Right lobe of liver (tissue), 6 donors: ENCODE results near the gene MFRP. TPM values are rescaled to one million over a fixed set of nuclear protein-coding genes. Genes with fewer than 3 reads are reported as not detected.
A peak's percentile ranks its signal among the peaks of the same experiment; 100 is the strongest.

Source experiments
- ATAC-seq, 4 donors: fragments of 200-7000 bp; cut with Tn5 transposase; one replicate each; pipeline ENCODE4 v1.9.1; 2020; ENCODE audit warnings: mild to moderate bottlenecking in 4 of 4, moderate library complexity in 4 of 4
- DNase-seq, 3 donors: peaks; one replicate each; pipeline ENCODE4 v3.0.0-alpha.2; 2020
- H3K27ac ChIP-seq, 3 donors: fragments of 200-600 bp; one replicate each; pipeline ENCODE4 v1.8.0; 2022
- H3K27me3 ChIP-seq, 2 donors: fragments of 200-600 bp; one replicate each; pipeline ENCODE4 v1.8.0; 2022
- H3K36me3 ChIP-seq, 4 donors: fragments of 200-600 bp; sonication (generic) in 1 of 4; one replicate each; pipeline versions ENCODE4 v1.5.1 to v1.8.0; 2017 to 2022; ENCODE audit warnings: control low read depth in 1 of 4
- H3K4me1 ChIP-seq, 4 donors: fragments of 200-600 bp; sonication (generic) in 1 of 4; one replicate each; pipeline versions ENCODE4 v1.5.1 to v1.8.0; 2017 to 2022; ENCODE audit warnings: control low read depth in 1 of 4
- H3K4me3 ChIP-seq, 3 donors: fragments of 200-600 bp; one replicate each; pipeline ENCODE4 v1.8.0; 2022
- H3K9me3 ChIP-seq, 4 donors: fragments of 200-600 bp; sonication (generic) in 1 of 4; one replicate each; pipeline versions ENCODE4 v1.5.1 to v1.8.0; 2017 to 2022; ENCODE audit warnings: control low read depth in 1 of 4
- POLR2A ChIP-seq: fragments of 450-650 bp; IDR thresholded peaks from one replicate; pipeline ENCODE4 v1.6.1; 2017; ENCODE audit warnings: antibody characterized with exemption, mild to moderate bottlenecking
- WGBS: methylation state at CpG from one replicate; pipeline ENCODE4 v1.1.6; 2018; ENCODE audit warnings: low coverage, low lambda C conversion rate; ENCODE audit not compliant: insufficient coverage; ENCODE audit errors: missing lambda C conversion rate; 5-methylcytosine and 5-hydroxymethylcytosine counted together
- intact Hi-C, 2 donors: fragments of 100-400 bp; cut with DNase I; formaldehyde crosslinking; loops; one replicate each; pipeline versions ENCODE4 v1.11.2 to v1.14.1; 2022
- total RNA-seq, 6 experiments: library from RNA; depleted of rRNA in 2 of 6; stranded (reverse); fragments of >200 nt in 2 of 6; fragmentation: NEBNext Ultra II Directional in 3 of 6; extraction: Animal tissue kit (Norgen Biotek cat#: 25700) in 3 of 6; gene quantifications; one replicate each; pipeline versions ENCODE4 v1.1.0 to v1.2.4, GENCODE V29; 2016 to 2023
- TF ChIP-seq, protein P1 (sequence below), 4 donors: fragments of 200-600 bp in 3 of 4; fragments of 450-650 bp in 1 of 4; IDR thresholded peaks; one replicate each; pipeline versions ENCODE4 v1.5.1 to v1.8.0; 2016 to 2022; ENCODE audit warnings: antibody characterized with exemption in 4 of 4, mild to moderate bottlenecking in 2 of 4
- donor health status: DM: no; HTN: yes; CAD: no.
- donor health status: DM: no; HTN: no; CAD: no.
- donor health status: DM: no; HTN: no; CAD: no.
- donor health status: DM: no; HTN: yes; CAD: no.
- donor health status: DM: no; HTN: yes; CAD: no.

Gene MFRP
- total RNA-seq, 6 experiments from 2014 or later = not detected

DNA sequence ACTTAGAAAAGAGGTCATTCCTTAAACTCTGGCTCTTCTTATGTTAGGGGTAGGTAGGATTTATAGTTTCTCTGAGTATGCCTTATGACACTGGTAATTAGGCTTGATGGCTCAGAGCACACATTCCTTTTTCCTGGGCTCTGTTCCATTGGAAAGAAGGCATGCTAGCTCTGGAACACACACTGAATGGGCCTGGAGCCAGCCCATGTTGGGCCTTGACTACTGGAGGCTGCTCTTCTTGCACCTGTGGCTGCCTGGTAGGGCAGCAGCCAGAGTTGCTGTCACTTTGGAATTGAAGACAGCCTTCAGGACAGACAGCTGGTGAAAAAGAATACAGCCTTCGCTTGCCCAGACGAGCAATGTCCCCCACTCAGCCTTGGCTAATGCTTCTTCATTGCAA lies 47.8 kb downstream of the MFRP start:
- Histone ChIP-seq H3K27ac (no peak overlapping the region), H3K4me1 (peaks cover 0 to 25% (median 7%) of the 10 kb centered on the region in 4 donors), H3K36me3 (peaks cover 0 to 29% (median 8%) of the 10 kb centered on the region in 4 donors), H3K4me3 (no peak overlapping the region), H3K9me3 (no peaks in the 10 kb centered on the region), H3K27me3 (no peaks in the 10 kb centered on the region)
- 100% methylated on average over 2 of the region's 2 CpGs for WGBS
- ATAC-seq = peak in 3 of 4 donors; percentile 25 to 52 (median 41)
- no peak for TF ChIP-seq POLR2A
- TF ChIP-seq, protein P1, sequence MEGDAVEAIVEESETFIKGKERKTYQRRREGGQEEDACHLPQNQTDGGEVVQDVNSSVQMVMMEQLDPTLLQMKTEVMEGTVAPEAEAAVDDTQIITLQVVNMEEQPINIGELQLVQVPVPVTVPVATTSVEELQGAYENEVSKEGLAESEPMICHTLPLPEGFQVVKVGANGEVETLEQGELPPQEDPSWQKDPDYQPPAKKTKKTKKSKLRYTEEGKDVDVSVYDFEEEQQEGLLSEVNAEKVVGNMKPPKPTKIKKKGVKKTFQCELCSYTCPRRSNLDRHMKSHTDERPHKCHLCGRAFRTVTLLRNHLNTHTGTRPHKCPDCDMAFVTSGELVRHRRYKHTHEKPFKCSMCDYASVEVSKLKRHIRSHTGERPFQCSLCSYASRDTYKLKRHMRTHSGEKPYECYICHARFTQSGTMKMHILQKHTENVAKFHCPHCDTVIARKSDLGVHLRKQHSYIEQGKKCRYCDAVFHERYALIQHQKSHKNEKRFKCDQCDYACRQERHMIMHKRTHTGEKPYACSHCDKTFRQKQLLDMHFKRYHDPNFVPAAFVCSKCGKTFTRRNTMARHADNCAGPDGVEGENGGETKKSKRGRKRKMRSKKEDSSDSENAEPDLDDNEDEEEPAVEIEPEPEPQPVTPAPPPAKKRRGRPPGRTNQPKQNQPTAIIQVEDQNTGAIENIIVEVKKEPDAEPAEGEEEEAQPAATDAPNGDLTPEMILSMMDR (IDR thresholded peaks at IDR 0.05) = no peak
- DNase-seq = no peak
- intact Hi-C loops = no loop called here

DNA sequence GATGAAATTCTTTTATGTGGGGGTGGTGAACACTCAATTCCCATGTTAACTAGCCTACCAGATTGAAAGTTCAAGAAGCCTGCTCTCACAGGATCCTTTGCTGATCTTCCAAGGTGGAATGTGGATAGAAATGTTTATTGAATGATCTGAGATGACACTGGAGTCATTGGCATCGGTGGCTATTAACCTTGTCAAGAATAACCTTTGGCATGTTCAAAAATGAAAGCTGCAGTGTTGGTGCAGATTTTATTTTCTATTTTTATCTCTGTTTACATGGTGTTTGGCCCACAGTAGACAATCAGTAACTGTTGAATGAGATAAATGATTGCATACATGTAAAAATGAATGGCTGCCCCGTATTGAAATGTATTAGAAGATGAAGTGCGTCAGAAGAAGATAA lies 48.6 kb downstream of the MFRP start:
- intact Hi-C loops = no loop called here
- DNase-seq (no peak), ATAC-seq (peak; percentile 50 to 88 (median 72))
- TF ChIP-seq, protein P1 (IDR thresholded peaks at IDR 0.05) = no peak
- TF ChIP-seq POLR2A = no peak
- peak overlapping the region in 1 of 3 donors; percentile 30 for H3K27ac ChIP-seq
- peaks cover 0 to 25% (median 7%) of the 10 kb centered on the region in 4 donors for H3K4me1 ChIP-seq
- no peak overlapping the region for H3K4me3 ChIP-seq
- WGBS = 14% methylated on average over 3 of the region's 3 CpGs
- H3K36me3 ChIP-seq = peaks cover 0 to 29% (median 8%) of the 10 kb centered on the region in 4 donors
- no peaks in the 10 kb centered on the region for H3K9me3 ChIP-seq
- H3K27me3 ChIP-seq = no peaks in the 10 kb centered on the region

DNA sequence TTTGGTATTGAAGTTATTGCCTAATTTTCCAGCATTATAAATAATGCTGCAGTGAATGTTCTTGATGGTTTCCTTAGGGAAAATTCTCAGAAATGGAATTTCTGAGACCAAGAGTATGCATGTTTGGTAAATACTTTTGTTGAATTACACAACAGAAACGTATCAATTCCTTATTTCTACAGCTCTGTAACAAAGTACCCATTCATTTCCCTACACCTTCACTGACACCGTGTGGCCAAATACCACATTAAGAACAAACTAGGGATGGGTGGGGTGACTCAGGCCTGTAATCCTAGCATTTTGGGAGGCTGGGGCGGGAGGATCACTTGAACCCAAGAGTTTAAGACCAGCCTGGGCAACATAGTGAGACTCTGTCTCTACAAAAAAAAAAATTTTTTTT lies 51.3 kb downstream of the MFRP start:
- Histone ChIP-seq H3K36me3 (peaks cover 0 to 16% (median 8%) of the 10 kb centered on the region in 4 donors), H3K27ac (no peak overlapping the region), H3K4me3 (no peak overlapping the region), H3K27me3 (no peaks in the 10 kb centered on the region), H3K4me1 (peaks cover 0 to 25% (median 7%) of the 10 kb centered on the region in 4 donors), H3K9me3 (no peaks in the 10 kb centered on the region)
- WGBS = 19% methylated on average over 2 of the region's 3 CpGs
- intact Hi-C loops = no loop called here
- TF ChIP-seq, protein P1 (IDR thresholded peaks at IDR 0.05) = no peak
- TF ChIP-seq POLR2A = no peak
- ATAC-seq (no peak), DNase-seq (no peak)

DNA sequence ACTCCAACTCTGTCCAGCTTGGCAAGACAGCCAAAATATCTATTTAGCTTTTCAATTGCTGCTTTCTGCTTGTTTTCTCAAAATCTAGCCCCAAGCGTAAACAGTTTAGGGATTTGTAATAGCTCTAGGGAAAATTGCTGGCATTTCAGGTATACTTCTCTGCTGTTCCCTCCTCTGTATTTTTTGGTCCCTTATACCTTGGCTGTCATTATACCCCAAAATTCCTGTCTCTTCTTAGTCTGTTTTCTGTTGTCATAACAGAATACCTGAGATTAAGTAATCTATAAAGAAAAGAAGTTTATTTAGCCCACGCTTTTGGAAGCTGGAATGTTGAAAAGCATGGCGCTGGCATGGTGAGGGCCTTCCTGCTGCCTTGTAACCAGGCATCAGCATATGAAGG lies 53.0 kb downstream of the MFRP start:
- TF ChIP-seq, protein P1 (IDR thresholded peaks at IDR 0.05) = no peak
- TF ChIP-seq POLR2A = no peak
- ATAC-seq = no peak
- WGBS = 97% methylated on average over 3 of the region's 3 CpGs
- Histone ChIP-seq H3K9me3 (no peaks in the 10 kb centered on the region), H3K4me3 (no peak overlapping the region), H3K27ac (no peak overlapping the region), H3K36me3 (peaks cover 0 to 8% (median 6%) of the 10 kb centered on the region in 4 donors), H3K27me3 (no peaks in the 10 kb centered on the region), H3K4me1 (peaks cover 0 to 22% (median 7%) of the 10 kb centered on the region in 4 donors)
- no peak for DNase-seq
- intact Hi-C loops = no loop called here
